WI38 (cell line): ENCODE data around the gene NOP56.
A peak's percentile ranks its signal among the peaks of the same experiment; 100 is the strongest.

Experiments used
- H3K4me3 ChIP-seq: 2 replicates; pipeline ENCODE4 v1.5.1; 2011; ENCODE audit warnings: low read depth, mild to moderate bottlenecking, control low read depth, low read length
- TF ChIP-seq, protein P1 (sequence below): IDR thresholded peaks from 2 replicates; pipeline ENCODE4 v1.5.1; 2012; ENCODE audit warnings: low read depth, mild to moderate bottlenecking, control low read depth, low read length

NOP56 gene

GRCh38 chr20:2651772-2652723, at the start of gene NOP56:
TSS of gene NOP56 (plus strand) at chr20:2652632. CDS start at chr20:2652661, 29 bp downstream.
- TF ChIP-seq, protein P1, sequence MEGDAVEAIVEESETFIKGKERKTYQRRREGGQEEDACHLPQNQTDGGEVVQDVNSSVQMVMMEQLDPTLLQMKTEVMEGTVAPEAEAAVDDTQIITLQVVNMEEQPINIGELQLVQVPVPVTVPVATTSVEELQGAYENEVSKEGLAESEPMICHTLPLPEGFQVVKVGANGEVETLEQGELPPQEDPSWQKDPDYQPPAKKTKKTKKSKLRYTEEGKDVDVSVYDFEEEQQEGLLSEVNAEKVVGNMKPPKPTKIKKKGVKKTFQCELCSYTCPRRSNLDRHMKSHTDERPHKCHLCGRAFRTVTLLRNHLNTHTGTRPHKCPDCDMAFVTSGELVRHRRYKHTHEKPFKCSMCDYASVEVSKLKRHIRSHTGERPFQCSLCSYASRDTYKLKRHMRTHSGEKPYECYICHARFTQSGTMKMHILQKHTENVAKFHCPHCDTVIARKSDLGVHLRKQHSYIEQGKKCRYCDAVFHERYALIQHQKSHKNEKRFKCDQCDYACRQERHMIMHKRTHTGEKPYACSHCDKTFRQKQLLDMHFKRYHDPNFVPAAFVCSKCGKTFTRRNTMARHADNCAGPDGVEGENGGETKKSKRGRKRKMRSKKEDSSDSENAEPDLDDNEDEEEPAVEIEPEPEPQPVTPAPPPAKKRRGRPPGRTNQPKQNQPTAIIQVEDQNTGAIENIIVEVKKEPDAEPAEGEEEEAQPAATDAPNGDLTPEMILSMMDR = no peak
- H3K4me3 ChIP-seq = peak within 1 kb of the TSS; percentile 97

- TF ChIP-seq, protein P1 = no peak
- H3K4me3 ChIP-seq = no peak overlapping the region
Observed at GRCh38 chr20:2602746-2603145, 49.7 kb upstream of the NOP56 start.

GRCh38 chr20:2603816-2604505, 48.5 kb upstream of the NOP56 start:
- no peak overlapping the region for H3K4me3 ChIP-seq
- TF ChIP-seq, protein P1 = no peak

DNA sequence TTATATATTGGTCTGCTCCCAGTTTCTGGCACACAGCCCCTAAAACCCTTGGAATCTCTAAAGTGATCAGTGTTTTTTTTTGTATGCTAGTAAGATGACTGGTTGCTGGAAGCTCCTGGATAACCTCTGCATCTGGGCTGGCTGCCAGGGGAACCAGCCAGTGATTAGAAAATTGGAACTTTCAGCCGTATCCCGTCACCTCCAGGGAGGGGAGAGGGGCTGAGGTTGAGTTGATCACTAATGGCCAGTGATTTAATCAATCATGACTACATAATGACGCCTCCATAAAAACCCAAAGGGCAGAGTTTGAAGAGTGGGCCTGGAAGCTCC, 48.0 kb upstream of the NOP56 start:
- no peak overlapping the region for H3K4me3 ChIP-seq
- TF ChIP-seq, protein P1 = no peak

DNA sequence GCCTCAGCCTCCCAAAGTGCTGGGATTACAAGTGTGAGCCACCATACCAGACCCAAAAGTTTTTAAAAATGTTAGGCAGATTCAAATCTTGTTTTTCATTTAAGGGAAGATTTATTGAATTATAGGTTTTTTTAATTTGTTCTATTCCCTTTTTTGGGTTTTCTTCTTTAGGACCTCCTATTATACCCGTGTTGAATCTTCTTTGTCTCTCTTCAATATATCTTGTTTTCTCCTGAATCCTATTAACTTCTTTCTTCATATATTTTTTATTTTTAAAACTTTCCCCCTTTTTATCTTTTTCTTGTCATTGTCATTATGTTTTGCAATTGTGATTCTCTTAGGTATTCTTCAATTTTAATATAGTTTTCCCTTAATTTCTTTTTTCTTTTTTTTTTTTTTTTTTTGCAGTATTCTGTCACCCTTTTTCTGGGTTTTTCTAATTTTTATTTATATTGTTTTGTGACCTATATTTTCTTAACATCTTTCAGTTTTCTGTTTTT, 45.9 kb upstream of the NOP56 start:
- no peak overlapping the region for H3K4me3 ChIP-seq
- TF ChIP-seq, protein P1 = no peak

DNA sequence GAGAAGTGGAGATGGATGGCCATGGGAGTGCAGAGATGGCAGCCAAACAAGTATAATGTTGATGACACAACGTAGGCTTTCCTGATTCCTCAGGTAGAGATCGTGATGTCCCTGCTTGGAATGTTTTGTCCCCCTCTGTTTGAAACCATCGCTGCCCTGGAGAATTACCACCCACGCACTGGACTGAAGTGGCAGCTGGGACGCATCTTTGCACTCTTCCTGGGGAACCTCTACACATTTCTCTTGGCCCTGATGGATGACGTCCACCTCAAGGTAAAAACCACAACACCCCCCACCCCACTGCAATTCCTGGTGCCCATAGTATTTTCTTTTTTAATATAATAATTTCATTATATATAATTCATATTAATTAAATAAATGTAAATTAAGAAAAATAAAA, 42.1 kb upstream of the NOP56 start:
- H3K4me3 ChIP-seq = no peak overlapping the region
- TF ChIP-seq, protein P1 = no peak
